Lung microvascular endothelial cell (primary cell): ENCODE results near the gene CFAP119. TPM values are rescaled to one million over a fixed set of nuclear protein-coding genes. Genes with fewer than 3 reads are reported as not detected.
A peak's percentile ranks its signal among the peaks of the same experiment; 100 is the strongest.

Source experiments
- DNase-seq, 2 donors: peaks; one replicate each; pipeline versions ENCODE4 v3.0.0 to v3.0.0-alpha.2; 2010; ENCODE audit warnings: low read depth in 2 of 2
- total RNA-seq: library from RNA; depleted of rRNA; stranded (reverse); fragments of >200 nt; gene quantifications from 2 replicates; pipeline ENCODE4 v1.2.1, GENCODE V29; 2014

The CFAP119 gene
- total RNA-seq, 1 donor from 2014 or later = 0.40 TPM

- no peak for DNase-seq
These were observed 1.3 kb upstream of the CFAP119 start for GRCh38 chr16:30762991-30763725.

- peak; percentile 33 to 38 for DNase-seq
These were observed 385 bp downstream of the CFAP119 start for GRCh38 chr16:30761427-30761927.

- DNase-seq = no peak
These were observed 1.1 kb downstream of the CFAP119 start for GRCh38 chr16:30760577-30761426.

- no peak for DNase-seq
These were observed 1.8 kb downstream of the CFAP119 start for GRCh38 chr16:30760001-30760559.

- no peak for DNase-seq
These were observed 2.8 kb downstream of the CFAP119 start for GRCh38 chr16:30758988-30759491.

- no peak for DNase-seq
These were observed 4.5 kb downstream of the CFAP119 start for GRCh38 chr16:30757316-30757715.

GRCh38 chr16:30756781-30757100 lies 5.1 kb downstream of the CFAP119 start:
- no peak for DNase-seq

GRCh38 chr16:30755955-30756780 lies 5.7 kb downstream of the CFAP119 start:
- no peak for DNase-seq

- DNase-seq = no peak
These were observed 8.3 kb downstream of the CFAP119 start for GRCh38 chr16:30753596-30753995.

GRCh38 chr16:30750876-30751465 lies 10.9 kb downstream of the CFAP119 start:
- no peak for DNase-seq

GRCh38 chr16:30750201-30750600 lies 11.7 kb downstream of the CFAP119 start:
- no peak for DNase-seq

- peak; percentile 34 to 54 for DNase-seq
These were observed 13.0 kb downstream of the CFAP119 start for GRCh38 chr16:30748634-30749445.

- peak; percentile 99 for DNase-seq
These were observed 13.8 kb downstream of the CFAP119 start, which contains the start of gene PHKG2 for GRCh38 chr16:30747799-30748633. Gene PHKG2, plus strand, starts transcription at chr16:30748425. Its CDS starts 396 bp downstream, at chr16:30748821.

GRCh38 chr16:30747331-30747730 lies 14.5 kb downstream of the CFAP119 start:
- DNase-seq = no peak

GRCh38 chr16:30746638-30747175 lies 15.2 kb downstream of the CFAP119 start:
- DNase-seq = peak in 1 of 2 donors; percentile 60

- DNase-seq = no peak
These were observed 16.8 kb downstream of the CFAP119 start for GRCh38 chr16:30745082-30745481.

GRCh38 chr16:30744183-30744582 lies 17.7 kb downstream of the CFAP119 start:
- DNase-seq = no peak

GRCh38 chr16:30743716-30744115 lies 18.1 kb downstream of the CFAP119 start:
- DNase-seq = no peak
